Heart left ventricle (tissue), 16 donors: ENCODE measurements around the gene TIMM29. TPM values are rescaled to one million over a fixed set of nuclear protein-coding genes. Genes with fewer than 3 reads are reported as not detected.

Experiments
- ATAC-seq, 4 donors: fragments of 200-7000 bp; cut with Tn5 transposase; one replicate each; pipeline ENCODE4 v1.9.1; 2020 to 2022; ENCODE audit warnings: moderate library complexity in 4 of 4, mild to moderate bottlenecking in 3 of 4, moderate number of reproducible peaks in 1 of 4
- DNase-seq, 5 donors: peaks; one replicate each; pipeline ENCODE4 v3.0.0-alpha.2; 2020
- H3K27ac ChIP-seq, 12 donors: fragments of 200-600 bp; sonication (generic) in 4 of 12; one replicate each; pipeline versions ENCODE4 v1.5.0 to v1.8.0; 2016 to 2022; ENCODE audit warnings: mild to moderate bottlenecking in 2 of 12
- H3K27me3 ChIP-seq, 9 donors: fragments of 200-600 bp; sonication (generic) in 2 of 9; one replicate each; pipeline versions ENCODE4 v1.5.1 to v1.8.0; 2016 to 2022; ENCODE audit warnings: mild to moderate bottlenecking in 3 of 9
- H3K36me3 ChIP-seq, 9 donors: fragments of 200-600 bp; sonication (generic) in 2 of 9; one replicate each; pipeline versions ENCODE4 v1.5.0 to v1.8.0; 2018 to 2022; ENCODE audit warnings: mild to moderate bottlenecking in 2 of 9
- H3K4me1 ChIP-seq, 12 donors: fragments of 200-600 bp; sonication (generic) in 4 of 12; one replicate each; pipeline versions ENCODE4 v1.5.0 to v1.8.0; 2016 to 2022; ENCODE audit warnings: mild to moderate bottlenecking in 3 of 12
- H3K4me3 ChIP-seq, 12 donors: fragments of 200-600 bp; sonication (generic) in 4 of 12; one replicate each; pipeline versions ENCODE4 v1.5.0 to v1.8.0; 2017 to 2022; ENCODE audit warnings: mild to moderate bottlenecking in 9 of 12, moderate library complexity in 4 of 12
- H3K9me3 ChIP-seq, 12 donors: fragments of 200-600 bp; sonication (generic) in 4 of 12; one replicate each; pipeline versions ENCODE4 v1.5.0 to v1.8.0; 2016 to 2022; ENCODE audit warnings: mild to moderate bottlenecking in 1 of 12
- POLR2A ChIP-seq, 2 donors: fragments of 450-650 bp; IDR thresholded peaks; one replicate each; pipeline ENCODE4 v1.6.1; 2017; ENCODE audit warnings: antibody characterized with exemption in 2 of 2, mild to moderate bottlenecking in 2 of 2, moderate library complexity in 2 of 2
- WGBS, 4 donors: extraction: QIAGEN DNeasy Blood & Tissue Kit in 2 of 4; methylation state at CpG; one replicate each; pipeline versions ENCODE4 v1.1.5 to v1.1.7; 2013 to 2018; 5-methylcytosine and 5-hydroxymethylcytosine counted together
- intact Hi-C, 10 donors: fragments of 100-400 bp; cut with DNase I; formaldehyde crosslinking; loops; one replicate each; pipeline versions ENCODE4 v1.11.1 to v1.14.2; 2022
- polyA plus RNA-seq, 2 donors: library from polyadenylated mRNA; stranded (reverse); fragments of 200-250 nt; gene quantifications; one replicate each; pipeline ENCODE4 v1.2.3, GENCODE V29; 2013
- total RNA-seq, 9 donors: library from RNA; depleted of rRNA in 2 of 9; stranded (reverse); fragments of >200 nt in 2 of 9; fragmentation: NEBNext Ultra II Directional in 3 of 9; extraction: Animal tissue kit (Norgen Biotek cat#: 25700) in 3 of 9; gene quantifications; one replicate each; pipeline versions ENCODE4 v1.1.0 to v1.2.4, GENCODE V29; 2016 to 2023
- TF ChIP-seq, protein P1 (sequence below), 12 donors: fragments of 200-600 bp; sonication (generic) in 4 of 12; IDR thresholded peaks; one replicate each; pipeline versions ENCODE4 v1.5.0 to v1.8.0; 2018 to 2022; ENCODE audit warnings: antibody characterized with exemption in 12 of 12, mild to moderate bottlenecking in 5 of 12
- donor health status: ischemic (EF 13 %, LVEDD 7.1; RV severe dilation, severe dysfunction).
- donor health status: healthy with polysubstance abuse.
- donor health status: DM: no; HTN: yes; CAD: no.
- donor health status: DM: no; HTN: no; CAD: no.
- donor health status: ischemic (EF 25% LVEDD 6.9; RV normal size, moderate dysfunction).
- donor health status: ischemic (EF 25% LVEDD 5.7; RV mildly dilated, moderate dysfunction).
- donor health status: healthy.
- donor health status: DM: yes; HTN: yes; CAD: no.
- donor health status: ischemic (EF 35%, LVEDD 5.7; RV mildly dilated, moderate dysfunction).
- donor health status: nonischemic (EF 11% LVEDD 7.7; RV severe dilation, severe dysfunction).
- donor health status: DM: yes; HTN: yes; CAD: no.
- donor health status: PGD.
- donor health status: ischemic (EF 29% LVEDD 5.4; RV normal size, mild dysfunction).
- donor health status: nonischemic (EF 23%, LVEDD 6.1; RV moderate dilation, normal function).

Gene TIMM29
- total and polyA plus RNA-seq, 11 donors = 10.0 to 29.3 (median 14.9) TPM

GRCh38 chr19:10895363-10895762, 33.2 kb upstream of the TIMM29 start:
- DNase-seq (no peak), ATAC-seq (no peak)
- Histone ChIP-seq H3K4me1 (peaks cover 0 to 63% (median 34%) of the 10 kb centered on the region in 12 donors), H3K27ac (no peak overlapping the region), H3K9me3 (no peaks in the 10 kb centered on the region), H3K36me3 (no peaks in the 10 kb centered on the region), H3K27me3 (no peaks in the 10 kb centered on the region), H3K4me3 (no peak overlapping the region)
- intact Hi-C loops = no loop called here
- no peak for TF ChIP-seq POLR2A (IDR thresholded peaks at IDR 0.05)
- TF ChIP-seq, protein P1, sequence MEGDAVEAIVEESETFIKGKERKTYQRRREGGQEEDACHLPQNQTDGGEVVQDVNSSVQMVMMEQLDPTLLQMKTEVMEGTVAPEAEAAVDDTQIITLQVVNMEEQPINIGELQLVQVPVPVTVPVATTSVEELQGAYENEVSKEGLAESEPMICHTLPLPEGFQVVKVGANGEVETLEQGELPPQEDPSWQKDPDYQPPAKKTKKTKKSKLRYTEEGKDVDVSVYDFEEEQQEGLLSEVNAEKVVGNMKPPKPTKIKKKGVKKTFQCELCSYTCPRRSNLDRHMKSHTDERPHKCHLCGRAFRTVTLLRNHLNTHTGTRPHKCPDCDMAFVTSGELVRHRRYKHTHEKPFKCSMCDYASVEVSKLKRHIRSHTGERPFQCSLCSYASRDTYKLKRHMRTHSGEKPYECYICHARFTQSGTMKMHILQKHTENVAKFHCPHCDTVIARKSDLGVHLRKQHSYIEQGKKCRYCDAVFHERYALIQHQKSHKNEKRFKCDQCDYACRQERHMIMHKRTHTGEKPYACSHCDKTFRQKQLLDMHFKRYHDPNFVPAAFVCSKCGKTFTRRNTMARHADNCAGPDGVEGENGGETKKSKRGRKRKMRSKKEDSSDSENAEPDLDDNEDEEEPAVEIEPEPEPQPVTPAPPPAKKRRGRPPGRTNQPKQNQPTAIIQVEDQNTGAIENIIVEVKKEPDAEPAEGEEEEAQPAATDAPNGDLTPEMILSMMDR (IDR thresholded peaks at IDR 0.05) = no peak
- WGBS, 4 donors = 89 to 95% (median 92%) methylated on average over 5 to 6 of the region's 6 CpGs

GRCh38 chr19:10895920-10896319, 32.7 kb upstream of the TIMM29 start:
- no peaks in the 10 kb centered on the region for H3K9me3 ChIP-seq
- no peak overlapping the region for H3K4me3 ChIP-seq
- TF ChIP-seq, protein P1 (IDR thresholded peaks at IDR 0.05) = peak in 1 of 12 donors; percentile 8
- no peak for TF ChIP-seq POLR2A (IDR thresholded peaks at IDR 0.05)
- ATAC-seq (no peak), DNase-seq (no peak)
- no peaks in the 10 kb centered on the region for H3K27me3 ChIP-seq
- intact Hi-C loops = no loop called here
- H3K27ac ChIP-seq = no peak overlapping the region
- 82 to 84% (median 83%) methylated on average over 12 of the region's 12 CpGs for WGBS, 4 donors
- H3K36me3 ChIP-seq = no peaks in the 10 kb centered on the region
- H3K4me1 ChIP-seq = peaks cover 0 to 63% (median 33%) of the 10 kb centered on the region in 12 donors

- H3K9me3 ChIP-seq = peaks cover 0 to under 1% (median 0%) of the 10 kb centered on the region in 12 donors
- DNase-seq (no peak), ATAC-seq (no peak)
- TF ChIP-seq, protein P1 (IDR thresholded peaks at IDR 0.05) = no peak
- no peak for TF ChIP-seq POLR2A (IDR thresholded peaks at IDR 0.05)
- intact Hi-C loops = no loop called here
- no peak overlapping the region for H3K4me3 ChIP-seq
- H3K27me3 ChIP-seq = no peaks in the 10 kb centered on the region
- 52 to 63% (median 58%) methylated on average over 7 of the region's 7 CpGs for WGBS, 4 donors
- H3K27ac ChIP-seq = no peak overlapping the region
- no peaks in the 10 kb centered on the region for H3K36me3 ChIP-seq
- peaks cover 0 to 57% (median 24%) of the 10 kb centered on the region in 12 donors for H3K4me1 ChIP-seq
Measured at GRCh38 chr19:10896851-10897526, 31.6 kb upstream of the TIMM29 start.

- Histone ChIP-seq H3K9me3 (peaks cover 0 to 12% (median 0%) of the 10 kb centered on the region in 12 donors), H3K36me3 (no peaks in the 10 kb centered on the region), H3K27me3 (no peaks in the 10 kb centered on the region), H3K4me1 (peaks cover 0 to 48% (median 21%) of the 10 kb centered on the region in 12 donors), H3K27ac (peak overlapping the region in 7 of 12 donors; percentile 49 to 70 (median 63)), H3K4me3 (no peak overlapping the region)
- ATAC-seq = peak; percentile 6 to 18 (median 10)
- 59 to 76% (median 70%) methylated on average over 7 to 10 of the region's 10 CpGs for WGBS, 4 donors
- TF ChIP-seq, protein P1 (IDR thresholded peaks at IDR 0.05) = no peak
- no peak for TF ChIP-seq POLR2A (IDR thresholded peaks at IDR 0.05)
- intact Hi-C loops = no loop called here
- DNase-seq = peak in 1 of 5 donors; percentile 25
Measured at GRCh38 chr19:10898633-10899032, 30.0 kb upstream of the TIMM29 start.
